Effector CD4-positive, alpha-beta T cell (primary cell): ENCODE results near the gene CLDN8.

Experiments used
- DNase-seq: peaks from one replicate; pipeline ENCODE4 v3.0.0-alpha.2; 2020

Gene CLDN8

DNA sequence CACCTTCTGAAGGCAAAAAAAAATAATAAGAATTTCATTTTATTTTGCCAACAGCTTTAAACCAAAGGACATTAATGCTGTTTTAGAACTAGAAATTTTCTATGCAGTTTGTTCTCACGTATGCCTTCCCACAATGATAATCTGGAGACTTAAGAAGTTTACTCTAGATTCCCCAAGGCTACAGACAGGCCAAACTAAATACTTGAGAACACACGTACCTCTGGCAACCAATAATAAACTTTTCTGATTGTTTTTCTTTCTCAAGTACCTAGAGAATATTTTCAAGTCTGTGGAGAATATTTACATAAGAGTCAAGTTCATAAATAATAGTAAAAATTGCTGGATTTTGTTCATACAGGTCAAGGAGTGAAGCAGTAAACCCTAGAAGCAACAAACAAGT, 15.9 kb downstream of the CLDN8 start:
- no peak for DNase-seq

- no peak for DNase-seq
These were observed 21.1 kb downstream of the CLDN8 start for GRCh38 chr21:30194701-30195299.

DNA sequence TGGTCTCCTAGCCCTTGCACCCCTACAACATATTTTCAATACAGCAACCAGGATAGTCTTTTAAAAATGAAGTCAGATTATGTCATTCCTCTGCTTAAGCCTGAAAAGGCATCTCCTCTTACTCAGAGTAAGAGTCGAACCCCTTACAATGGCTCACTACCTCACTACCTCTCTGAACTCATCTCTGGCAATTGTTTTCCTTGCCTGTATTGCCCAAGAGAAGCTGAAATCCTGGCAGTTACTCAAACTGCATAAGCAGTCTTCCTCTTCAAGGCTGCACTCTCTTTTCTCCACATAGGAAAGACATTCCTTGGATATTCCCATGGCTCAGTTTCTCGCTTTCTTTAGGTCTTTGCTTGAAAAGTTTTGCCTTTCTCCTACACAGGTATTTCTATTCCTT, 22.7 kb downstream of the CLDN8 start:
- DNase-seq, result no peak

DNA sequence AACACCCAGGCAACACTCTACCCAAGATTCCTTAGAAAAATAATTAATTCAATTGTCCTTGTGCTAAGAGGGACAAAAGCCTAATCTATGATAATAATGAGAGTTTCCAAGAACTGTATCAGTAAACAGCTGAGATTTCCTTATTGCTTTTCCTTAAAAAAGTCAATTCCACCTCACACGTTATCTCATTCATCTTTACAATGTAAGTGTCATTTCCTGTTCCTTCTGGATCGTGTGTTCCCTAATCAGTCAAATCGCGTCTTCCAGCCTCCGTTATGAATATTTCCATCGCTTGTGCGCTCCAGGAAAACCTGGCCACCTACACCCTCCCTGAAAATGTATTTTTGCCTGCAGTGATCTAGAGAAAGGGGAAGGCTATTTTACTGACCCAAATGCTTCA, 25.3 kb downstream of the CLDN8 start:
- no peak for DNase-seq

- no peak for DNase-seq
These were observed 26.1 kb downstream of the CLDN8 start for GRCh38 chr21:30189773-30190172.

DNA sequence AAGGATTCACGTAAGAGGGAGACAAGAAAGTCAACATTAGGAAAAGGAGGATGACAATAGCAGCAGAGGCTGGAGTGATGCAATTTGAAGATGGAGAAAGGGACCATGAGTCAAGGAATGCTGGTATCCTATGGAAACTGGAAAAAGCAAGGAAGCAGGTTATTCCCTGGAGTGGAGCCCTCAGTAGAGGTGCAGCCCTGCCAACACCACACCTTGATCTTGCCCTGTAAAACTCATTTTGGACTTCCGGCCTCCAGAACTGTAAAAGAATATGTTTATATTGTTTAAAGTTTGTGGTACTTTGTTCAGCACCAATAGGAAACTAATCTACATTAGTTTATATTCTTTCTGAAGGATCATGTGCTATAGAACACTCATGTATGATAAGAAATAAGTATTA, 29.7 kb downstream of the CLDN8 start:
- DNase-seq, result no peak

DNA sequence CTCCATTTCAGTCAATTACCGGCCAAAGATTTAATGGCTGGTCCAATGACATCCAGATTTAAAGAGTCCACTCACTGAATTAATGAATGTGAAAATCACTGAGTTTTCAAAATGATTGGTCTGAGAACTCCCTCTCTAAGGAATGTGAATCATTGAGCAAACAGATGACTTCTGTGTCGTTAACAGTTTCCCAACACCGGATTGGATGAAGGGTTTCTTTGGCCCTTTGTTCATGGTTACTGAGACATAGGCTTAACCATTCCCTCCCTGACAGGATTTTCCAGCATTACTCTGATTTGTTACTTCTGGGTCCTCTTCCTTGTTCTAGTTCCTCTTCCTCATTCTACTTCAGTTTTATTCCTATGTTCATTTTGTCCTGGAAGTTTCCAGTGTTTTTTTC, 47.8 kb downstream of the CLDN8 start:
- no peak for DNase-seq

GRCh38 chr21:30166705-30167104, 49.2 kb downstream of the CLDN8 start, which contains the start of gene CLDN17:
Gene CLDN17, minus strand, starts transcription at chr21:30166805. Its CDS starts 188 bp downstream, at chr21:30166617.
- DNase-seq, result no peak

GRCh38 chr21:30166171-30166570, 49.7 kb downstream of the CLDN8 start:
- DNase-seq, result no peak

DNA sequence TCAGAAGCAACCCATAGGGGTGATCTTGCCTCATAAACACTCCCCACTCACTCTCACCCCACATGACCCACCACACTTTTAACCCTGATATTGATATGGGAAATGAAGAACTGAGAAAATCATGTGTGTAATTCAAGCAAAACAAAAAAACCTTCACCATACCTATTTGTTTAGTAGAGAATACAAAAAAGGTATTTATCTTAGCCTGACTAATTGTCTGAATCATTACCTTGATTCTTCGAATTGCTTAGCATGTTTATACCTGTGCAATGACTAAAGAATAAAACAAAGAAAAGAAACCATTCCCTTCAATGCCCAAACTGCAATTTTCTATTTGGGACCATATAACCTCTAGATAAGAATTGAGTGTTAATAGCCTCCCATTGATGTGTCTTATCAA, 51.1 kb downstream of the CLDN8 start:
- no peak for DNase-seq
